Neural cell (in vitro differentiated cells): ENCODE data around the gene COL4A2. TPM values are rescaled to one million over a fixed set of nuclear protein-coding genes. Genes with fewer than 3 reads are reported as not detected.

ENCODE experiments used
- H2AFZ ChIP-seq: fragments of 200-600, 300-800 bp; sonication (generic), shearing (Covaris generic); 2 replicates; pipeline ENCODE4 v1.6.0; 2014; ENCODE audit warnings: low read depth, mild to moderate bottlenecking, antibody characterized with exemption, low read length, moderate library complexity
- H3F3A ChIP-seq: fragments of 200-600 bp; shearing (Covaris generic); 2 replicates; pipeline ENCODE4 v1.6.1; 2016; ENCODE audit warnings: mild to moderate bottlenecking, moderate library complexity, mixed read lengths, antibody characterized with exemption, low read length; ENCODE audit not compliant: insufficient read depth, poor library complexity, severe bottlenecking
- H3K27ac ChIP-seq: fragments of 200-600, 300-800 bp; sonication (generic), shearing (Covaris generic); 2 replicates; pipeline ENCODE4 v1.5.1; 2014; ENCODE audit warnings: mild to moderate bottlenecking, low read length, moderate library complexity
- H3K27me3 ChIP-seq: fragments of 300-800, 200-600 bp; sonication (generic), shearing (Covaris generic); 2 replicates; pipeline ENCODE4 v1.6.0; 2014; ENCODE audit warnings: mild to moderate bottlenecking, low read depth, low read length, moderate library complexity; ENCODE audit not compliant: insufficient read depth
- H3K36me3 ChIP-seq: fragments of 300-800, 200-600 bp; sonication (generic), shearing (Covaris generic); 2 replicates; pipeline ENCODE4 v1.5.1; 2014; ENCODE audit warnings: mild to moderate bottlenecking, antibody characterized with exemption, low read length, moderate library complexity; ENCODE audit not compliant: insufficient read depth
- H3K4me2 ChIP-seq: fragments of 300-800, 200-600 bp; sonication (generic), shearing (Covaris generic); 2 replicates; pipeline ENCODE4 v1.6.0; 2014; ENCODE audit warnings: mild to moderate bottlenecking, low read length
- H3K4me3 ChIP-seq: fragments of 300-800, 200-600 bp; sonication (generic), shearing (Covaris generic); 2 replicates; pipeline ENCODE4 v1.5.1; 2014; ENCODE audit warnings: mild to moderate bottlenecking, low read length, moderate library complexity
- H3K79me2 ChIP-seq: fragments of 200-600 bp; shearing (Covaris generic); replicated peaks from 2 replicates; pipeline ENCODE4 v1.6.0; 2014; ENCODE audit warnings: mild to moderate bottlenecking, low read length, moderate library complexity; ENCODE audit not compliant: insufficient read depth
- H3K9ac ChIP-seq: fragments of 300-800, 200-600 bp; sonication (generic), shearing (Covaris generic); 2 replicates; pipeline ENCODE4 v1.6.1; 2016; ENCODE audit warnings: mild to moderate bottlenecking, low read length, mixed read lengths
- H3K9me2 ChIP-seq: fragments of 200-600 bp; shearing (Covaris generic); 2 replicates; pipeline ENCODE4 v1.6.1; 2016; ENCODE audit warnings: mild to moderate bottlenecking, low read length, mixed read lengths; ENCODE audit not compliant: insufficient read depth
- H3K9me3 ChIP-seq: fragments of 200-600, 300-800 bp; sonication (generic), shearing (Covaris generic); 2 replicates; pipeline ENCODE4 v1.6.1; 2016; ENCODE audit warnings: mild to moderate bottlenecking, mixed run types, low read length, moderate library complexity, mixed read lengths
- H4K20me1 ChIP-seq: fragments of 200-600 bp; shearing (Covaris generic); 2 replicates; pipeline ENCODE4 v1.6.1; 2016; ENCODE audit warnings: mild to moderate bottlenecking, mixed run types; ENCODE audit not compliant: insufficient read depth
- CTCF ChIP-seq: fragments of 450-650 bp; IDR thresholded peaks from 2 replicates; pipeline ENCODE4 v1.5.1; 2014; ENCODE audit warnings: antibody characterized with exemption, mild to moderate bottlenecking, moderate library complexity; ENCODE audit not compliant: poor library complexity, severe bottlenecking
- EP300 ChIP-seq: fragments of 450-650 bp; conservative IDR thresholded peaks from 2 replicates; pipeline ENCODE4 v1.6.1; 2014; ENCODE audit warnings: antibody characterized with exemption, mild to moderate bottlenecking, moderate library complexity; ENCODE audit not compliant: poor library complexity, severe bottlenecking
- EZH2 ChIP-seq: fragments of 200-600, 300-800 bp; shearing (Covaris generic), sonication (generic); IDR thresholded peaks from 2 replicates; pipeline ENCODE4 v1.6.1; 2014; ENCODE audit warnings: antibody characterized with exemption, low read length, borderline replicate concordance, mild to moderate bottlenecking; ENCODE audit not compliant: insufficient read depth, poor library complexity, severe bottlenecking
- MXI1 ChIP-seq: fragments of 450-650 bp; conservative IDR thresholded peaks from 2 replicates; pipeline ENCODE4 v1.6.1; 2014; ENCODE audit warnings: antibody characterized with exemption, mild to moderate bottlenecking; ENCODE audit not compliant: poor library complexity, severe bottlenecking
- POLR2AphosphoS5 ChIP-seq: IDR thresholded peaks from 2 replicates; pipeline ENCODE4 v1.6.1; 2012
- RAD21 ChIP-seq: fragments of 450-650 bp; conservative IDR thresholded peaks from 2 replicates; pipeline ENCODE4 v1.6.1; 2014; ENCODE audit warnings: antibody characterized with exemption, mild to moderate bottlenecking, moderate library complexity
- REST ChIP-seq: IDR thresholded peaks from 2 replicates; pipeline ENCODE4 v1.6.1; 2012; ENCODE audit warnings: borderline replicate concordance
- SMC3 ChIP-seq: fragments of 450-650 bp; conservative IDR thresholded peaks from 2 replicates; pipeline ENCODE4 v1.6.1; 2014; ENCODE audit warnings: antibody characterized with exemption, mild to moderate bottlenecking, moderate library complexity; ENCODE audit not compliant: poor library complexity
- TAF1 ChIP-seq: IDR thresholded peaks from 2 replicates; pipeline ENCODE4 v1.6.1; 2012; ENCODE audit warnings: low read depth
- polyA plus RNA-seq: library from polyadenylated mRNA; depleted of rRNA; stranded (reverse); fragments of >200 nt; gene quantifications from 2 replicates; pipeline ENCODE4 v1.2.3, GENCODE V29; 2014

COL4A2 gene
- polyA plus RNA-seq, 1 donor from 2014 or later = 30.8 TPM

GRCh38 chr13:110276553-110276950 lies 30.5 kb upstream of the COL4A2 start:
- H3K27ac ChIP-seq = no peak overlapping the region
- H3K79me2 ChIP-seq = no peaks in the 10 kb centered on the region
- H3K9ac ChIP-seq = no peak overlapping the region
- no peak overlapping the region for H3K4me3 ChIP-seq
- H3F3A ChIP-seq = no peaks in the 10 kb centered on the region
- TF ChIP-seq EP300 = no peak
- H3K9me2 ChIP-seq = no peaks in the 10 kb centered on the region
- H2AFZ ChIP-seq = no peak overlapping the region
- H4K20me1 ChIP-seq = no peaks in the 10 kb centered on the region
- no peak overlapping the region for H3K4me2 ChIP-seq
- no peaks in the 10 kb centered on the region for H3K9me3 ChIP-seq
- H3K36me3 ChIP-seq = no peaks in the 10 kb centered on the region
- no peaks in the 10 kb centered on the region for H3K27me3 ChIP-seq

- Histone ChIP-seq H4K20me1 (no peaks in the 10 kb centered on the region), H3K9ac (no peak overlapping the region), H3K27me3 (no peaks in the 10 kb centered on the region), H3K4me2 (no peak overlapping the region), H3K79me2 (no peaks in the 10 kb centered on the region), H3K36me3 (no peaks in the 10 kb centered on the region), H3F3A (no peaks in the 10 kb centered on the region), H3K27ac (no peak overlapping the region), H3K4me3 (no peak overlapping the region), H2AFZ (no peak overlapping the region), H3K9me3 (no peaks in the 10 kb centered on the region), H3K9me2 (no peaks in the 10 kb centered on the region)
- TF ChIP-seq RAD21 = no peak
- TF ChIP-seq EZH2 = no peak
- TF ChIP-seq CTCF = no peak
- no peak for TF ChIP-seq SMC3
- TF ChIP-seq REST = no peak
- TF ChIP-seq MXI1 = no peak
- TF ChIP-seq EP300 = no peak
- TF ChIP-seq TAF1 = no peak
- TF ChIP-seq POLR2AphosphoS5 = no peak
These were observed 29.6 kb upstream of the COL4A2 start for GRCh38 chr13:110277357-110277975.
